Nephron progenitor cell (in vitro differentiated cells): ENCODE results near the gene CFAP70.
"Not testable (repeated sequence)": the region's sequence is repeated elsewhere in the genome, so short reads cannot be mapped to it uniquely, and the experiment has no call there.

Experiments used
- DNase-seq: peaks from one replicate; pipeline ENCODE4 v3.0.0; 2021
- H3K27ac Mint-ChIP-seq: 2 replicates; pipeline ENCODE4 v1.8.0; 2021; ENCODE audit warnings: mild to moderate bottlenecking, moderate library complexity, mixed read lengths
- H3K27me3 Mint-ChIP-seq: 2 replicates; pipeline ENCODE4 v1.8.0; 2021; ENCODE audit warnings: mild to moderate bottlenecking, low read depth, mixed read lengths; ENCODE audit not compliant: poor library complexity
- H3K36me3 Mint-ChIP-seq: 2 replicates; pipeline ENCODE4 v1.8.0; 2021; ENCODE audit warnings: low read depth, mixed read lengths
- H3K4me1 Mint-ChIP-seq: 2 replicates; pipeline ENCODE4 v1.8.0; 2021; ENCODE audit warnings: mixed read lengths
- H3K4me3 Mint-ChIP-seq: 2 replicates; pipeline ENCODE4 v1.8.0; 2021; ENCODE audit warnings: mild to moderate bottlenecking, moderate library complexity, mixed read lengths
- H3K9me3 Mint-ChIP-seq: 2 replicates; pipeline ENCODE4 v1.8.0; 2021; ENCODE audit warnings: mild to moderate bottlenecking, moderate library complexity, mixed read lengths
- CTCF ChIP-seq: fragments of 200-600 bp; sonication (generic); IDR thresholded peaks from 2 replicates; pipeline ENCODE4 v1.5.0; 2021; ENCODE audit warnings: antibody characterized with exemption

The CFAP70 gene

GRCh38 chr10:73404690-73405089, 46.0 kb upstream of the CFAP70 start:
- TF ChIP-seq CTCF: no peak
- Mint-ChIP-seq H3K27ac (no peak overlapping the region), H3K27me3 (no peaks in the 10 kb centered on the region), H3K4me1 (peaks cover 9% of the 10 kb centered on the region), H3K4me3 (no peak overlapping the region), H3K36me3 (peaks cover 12% of the 10 kb centered on the region), H3K9me3 (no peaks in the 10 kb centered on the region)
- no peak for DNase-seq

GRCh38 chr10:73401636-73402035, 43.0 kb upstream of the CFAP70 start:
- peaks cover 14% of the 10 kb centered on the region for H3K36me3 Mint-ChIP-seq
- TF ChIP-seq CTCF: no peak
- no peak overlapping the region for H3K4me3 Mint-ChIP-seq
- H3K4me1 Mint-ChIP-seq: no peaks in the 10 kb centered on the region
- no peak overlapping the region for H3K27ac Mint-ChIP-seq
- no peaks in the 10 kb centered on the region for H3K9me3 Mint-ChIP-seq
- DNase-seq: no peak
- H3K27me3 Mint-ChIP-seq: no peaks in the 10 kb centered on the region

GRCh38 chr10:73399063-73399462, 40.4 kb upstream of the CFAP70 start:
- Mint-ChIP-seq H3K9me3 (no peaks in the 10 kb centered on the region), H3K27ac (no peak overlapping the region), H3K36me3 (peaks cover 36% of the 10 kb centered on the region), H3K4me1 (no peaks in the 10 kb centered on the region), H3K27me3 (no peaks in the 10 kb centered on the region), H3K4me3 (no peak overlapping the region)
- TF ChIP-seq CTCF: no peak
- no peak for DNase-seq

GRCh38 chr10:73398024-73398423, 39.4 kb upstream of the CFAP70 start:
- H3K27me3 Mint-ChIP-seq: no peaks in the 10 kb centered on the region
- H3K36me3 Mint-ChIP-seq: peaks cover 45% of the 10 kb centered on the region
- peaks cover 5% of the 10 kb centered on the region for H3K9me3 Mint-ChIP-seq
- TF ChIP-seq CTCF: no peak
- H3K27ac Mint-ChIP-seq: no peak overlapping the region
- no peak overlapping the region for H3K4me3 Mint-ChIP-seq
- no peaks in the 10 kb centered on the region for H3K4me1 Mint-ChIP-seq
- DNase-seq: no peak

GRCh38 chr10:73394325-73394724, 35.7 kb upstream of the CFAP70 start:
- H3K27me3 Mint-ChIP-seq, H3K4me3 Mint-ChIP-seq, H3K27ac Mint-ChIP-seq, DNase-seq, H3K9me3 Mint-ChIP-seq, H3K4me1 Mint-ChIP-seq: not testable (repeated sequence)
- peaks cover 65% of the 10 kb centered on the region for H3K36me3 Mint-ChIP-seq

GRCh38 chr10:73388228-73388627, 29.6 kb upstream of the CFAP70 start:
- no peaks in the 10 kb centered on the region for H3K4me1 Mint-ChIP-seq
- DNase-seq: no peak
- peaks cover 52% of the 10 kb centered on the region for H3K36me3 Mint-ChIP-seq
- H3K27me3 Mint-ChIP-seq: no peaks in the 10 kb centered on the region
- no peak overlapping the region for H3K27ac Mint-ChIP-seq
- H3K9me3 Mint-ChIP-seq: peaks cover 4% of the 10 kb centered on the region
- no peak overlapping the region for H3K4me3 Mint-ChIP-seq
- TF ChIP-seq CTCF: no peak
